HG02588 (cell line): ENCODE results near the gene MBOAT7.

Experiments used
- ATAC-seq: cut with Tn5 transposase; IDR thresholded peaks from one replicate; pipeline ENCODE4 v1.9.1; 2021; ENCODE audit warnings: mild to moderate bottlenecking, moderate library complexity; ENCODE audit not compliant: unreplicated experiment

Gene MBOAT7

DNA sequence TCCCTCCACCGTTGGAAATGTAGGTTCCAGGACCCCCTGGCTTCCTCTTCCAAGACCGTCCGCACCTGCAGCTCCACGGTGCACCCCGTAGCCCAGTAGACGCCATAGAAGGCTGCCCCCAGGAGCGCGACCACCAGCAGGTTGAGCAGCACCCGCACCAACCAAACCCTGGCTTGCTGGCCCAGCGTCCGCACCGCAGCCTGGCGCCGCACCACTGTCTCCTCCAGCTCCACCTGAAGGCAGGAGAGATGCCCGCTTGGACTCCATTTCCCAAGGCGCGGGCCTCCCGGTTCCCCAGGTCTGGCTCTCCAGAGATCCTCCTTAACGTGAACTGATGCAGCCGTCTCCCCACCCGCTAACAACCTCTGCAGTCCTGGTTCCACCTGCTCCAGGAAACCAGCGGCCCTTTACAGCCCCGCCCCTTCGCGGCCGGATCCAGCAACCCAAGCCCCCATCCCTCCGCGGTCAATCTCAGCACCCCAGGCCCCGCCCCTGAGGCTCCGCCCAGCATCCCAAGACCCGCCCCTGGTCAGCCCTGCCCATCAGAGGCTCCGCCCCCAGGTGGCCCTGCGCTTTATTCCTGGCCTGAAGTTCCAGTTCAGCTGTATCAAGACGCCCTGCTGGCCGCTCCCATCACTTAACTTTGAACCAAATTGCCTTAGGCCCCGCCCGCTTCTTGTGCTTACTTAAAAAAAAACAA lies 24.9 kb downstream of the MBOAT7 start:
- no peak for ATAC-seq

GRCh38 chr19:54162884-54163283 lies 26.5 kb downstream of the MBOAT7 start:
- no peak for ATAC-seq

DNA sequence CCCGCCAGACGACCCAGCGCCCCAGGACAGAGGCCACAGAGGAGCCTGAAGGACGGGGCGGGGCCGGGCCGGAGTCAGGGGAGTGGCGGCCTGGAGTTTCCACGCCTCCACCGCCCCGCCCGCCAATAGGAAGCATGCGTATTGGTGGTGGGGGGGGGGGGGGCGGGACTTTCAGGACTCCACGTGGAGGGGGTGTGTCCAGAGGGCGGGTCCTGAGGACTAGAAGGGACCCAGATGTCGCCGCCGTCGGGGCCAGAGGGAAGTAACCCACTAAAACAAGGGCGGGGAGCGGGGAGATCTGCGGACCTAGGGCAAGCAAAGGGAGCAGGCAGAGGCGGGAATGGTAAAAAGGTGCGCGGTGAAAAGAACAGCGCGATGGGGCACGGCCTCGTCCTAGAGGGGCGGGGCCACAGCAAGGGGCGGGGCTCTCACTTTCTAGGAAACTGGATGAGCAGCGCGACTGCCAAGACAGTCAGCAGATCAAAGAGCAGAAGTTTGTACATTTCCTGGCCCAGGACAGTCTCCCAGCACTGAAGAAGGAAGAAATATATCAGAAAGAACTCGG lies 27.1 kb downstream of the MBOAT7 start:
- ATAC-seq: no peak

DNA sequence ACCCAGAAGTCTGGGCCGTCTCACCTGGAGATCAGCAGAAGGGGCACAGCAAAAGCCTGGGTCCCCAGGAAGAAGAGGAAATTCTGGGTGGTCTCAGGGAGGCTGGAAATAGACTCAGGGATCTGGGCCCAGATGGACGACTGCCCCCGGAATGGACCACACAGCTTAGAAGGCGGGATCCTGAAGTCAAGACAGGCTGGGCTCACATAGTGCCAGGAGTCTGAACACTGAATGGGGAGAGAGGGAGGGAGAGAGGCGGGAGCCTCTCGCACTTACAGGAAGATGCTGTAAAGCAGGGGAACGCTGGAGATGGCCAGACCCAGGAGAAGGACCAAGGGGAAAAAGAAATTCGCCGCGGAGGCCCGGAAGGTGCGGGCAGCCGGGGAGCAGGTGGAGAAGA lies 28.5 kb downstream of the MBOAT7 start:
- no peak for ATAC-seq

- ATAC-seq: no peak
Measured at GRCh38 chr19:54160182-54160811, 29.1 kb downstream of the MBOAT7 start.

DNA sequence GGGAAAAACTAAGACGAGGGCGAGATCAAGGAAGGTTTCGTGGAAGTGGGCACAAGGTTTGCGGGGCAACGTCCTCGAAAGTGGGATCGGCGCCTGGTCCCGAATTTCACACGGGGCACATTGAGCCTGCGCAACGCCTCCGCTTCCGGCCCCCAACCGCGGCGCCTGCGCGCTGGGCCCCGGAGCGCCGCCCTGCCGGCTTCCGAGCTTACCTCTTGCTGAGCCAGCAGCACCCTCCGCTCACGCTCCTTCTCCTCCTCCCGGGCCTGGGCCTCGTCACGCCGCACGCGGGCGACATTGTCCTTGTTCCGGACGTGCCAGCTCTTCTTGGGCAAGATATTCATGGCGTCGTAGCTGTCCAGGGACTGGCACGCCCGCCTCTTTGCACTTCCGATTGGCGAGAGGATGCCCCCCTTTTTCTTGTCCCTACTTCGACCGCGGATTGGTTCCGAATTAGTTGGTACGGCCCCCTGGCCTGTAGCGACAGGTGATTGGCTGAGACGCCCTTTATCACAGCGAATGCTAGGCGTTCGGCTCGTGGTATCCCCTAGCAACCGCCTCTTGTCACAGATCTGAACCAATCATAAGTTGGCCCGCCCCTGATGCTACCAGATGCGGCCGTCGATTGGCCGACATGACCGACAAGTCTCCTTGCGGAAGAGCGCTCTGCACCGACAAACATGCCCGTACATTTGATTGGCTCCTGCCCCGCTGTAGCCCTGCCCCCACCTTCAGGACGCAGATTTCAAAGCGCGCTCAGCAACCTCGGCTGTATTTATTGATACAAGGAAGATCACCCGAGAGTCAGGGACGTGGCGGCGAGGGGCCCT lies 29.8 kb downstream of the MBOAT7 start, which contains the start of gene LENG1:
LENG1 (minus strand) TSS at position 370 of the 830 bp plus-strand sequence; CDS start at position 344, 26 bp downstream.
- peak; percentile 86 for ATAC-seq

GRCh38 chr19:54158812-54159351 lies 30.5 kb downstream of the MBOAT7 start:
- no peak for ATAC-seq

GRCh38 chr19:54156953-54157352 lies 32.4 kb downstream of the MBOAT7 start:
- ATAC-seq: no peak

GRCh38 chr19:54156490-54156889 lies 32.9 kb downstream of the MBOAT7 start:
- no peak for ATAC-seq

DNA sequence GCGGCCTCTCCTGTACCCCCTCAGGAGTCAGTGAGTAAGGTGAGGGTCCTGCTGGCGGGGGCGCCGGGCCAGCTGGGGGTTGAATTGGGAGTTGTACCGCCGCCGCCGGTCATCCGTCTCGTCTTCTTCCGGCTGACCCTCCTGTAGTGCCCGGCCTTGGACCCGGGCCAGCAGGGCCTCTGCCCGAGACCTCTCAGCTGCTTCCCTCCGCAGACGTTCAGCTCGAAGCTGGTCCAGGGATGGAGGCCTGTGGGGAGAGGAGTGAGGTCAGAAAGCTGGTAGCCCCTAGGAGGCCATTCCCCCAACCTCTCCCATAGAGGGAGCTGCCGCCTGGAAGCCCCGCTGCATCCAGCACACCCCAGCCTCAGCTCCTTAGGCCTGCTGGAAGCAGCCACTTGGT lies 33.7 kb downstream of the MBOAT7 start:
- ATAC-seq: no peak

DNA sequence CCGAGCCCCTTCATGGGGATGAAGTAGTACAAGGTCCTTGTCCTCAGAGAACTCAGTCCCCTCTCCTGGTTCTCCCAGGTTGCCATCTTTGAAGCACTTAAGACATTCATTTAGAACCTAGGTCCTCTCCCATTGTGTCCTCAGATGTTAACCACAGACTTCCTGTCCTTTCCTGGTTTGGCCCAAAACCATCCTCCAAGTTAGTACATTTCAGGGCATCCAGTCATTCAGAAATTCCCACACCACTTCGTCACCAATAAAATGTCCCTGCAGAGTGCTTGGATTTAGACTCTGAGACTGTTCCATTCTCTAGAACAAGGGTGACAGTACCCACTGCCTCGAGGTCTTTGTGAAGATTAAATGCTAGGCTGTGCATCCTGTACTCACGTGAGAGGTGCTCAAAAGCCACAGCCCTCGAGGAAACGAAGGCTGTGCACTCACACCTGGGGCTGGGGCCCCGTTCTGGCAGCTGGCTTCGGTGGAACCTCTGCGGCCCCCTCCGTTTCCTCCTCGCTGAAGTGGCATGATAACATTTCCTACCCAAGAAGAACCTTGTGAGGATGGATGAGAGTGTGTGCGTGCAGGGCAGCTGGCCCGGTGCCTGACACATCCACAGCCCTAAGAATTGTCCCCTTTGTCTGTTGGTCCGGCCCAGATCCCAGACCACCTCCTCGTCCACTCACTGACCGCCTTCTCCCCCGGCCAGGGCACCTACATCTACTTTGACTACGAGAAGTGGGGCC lies 34.6 kb downstream of the MBOAT7 start:
- ATAC-seq: no peak

GRCh38 chr19:54153731-54154326 lies 35.6 kb downstream of the MBOAT7 start:
- ATAC-seq: no peak

DNA sequence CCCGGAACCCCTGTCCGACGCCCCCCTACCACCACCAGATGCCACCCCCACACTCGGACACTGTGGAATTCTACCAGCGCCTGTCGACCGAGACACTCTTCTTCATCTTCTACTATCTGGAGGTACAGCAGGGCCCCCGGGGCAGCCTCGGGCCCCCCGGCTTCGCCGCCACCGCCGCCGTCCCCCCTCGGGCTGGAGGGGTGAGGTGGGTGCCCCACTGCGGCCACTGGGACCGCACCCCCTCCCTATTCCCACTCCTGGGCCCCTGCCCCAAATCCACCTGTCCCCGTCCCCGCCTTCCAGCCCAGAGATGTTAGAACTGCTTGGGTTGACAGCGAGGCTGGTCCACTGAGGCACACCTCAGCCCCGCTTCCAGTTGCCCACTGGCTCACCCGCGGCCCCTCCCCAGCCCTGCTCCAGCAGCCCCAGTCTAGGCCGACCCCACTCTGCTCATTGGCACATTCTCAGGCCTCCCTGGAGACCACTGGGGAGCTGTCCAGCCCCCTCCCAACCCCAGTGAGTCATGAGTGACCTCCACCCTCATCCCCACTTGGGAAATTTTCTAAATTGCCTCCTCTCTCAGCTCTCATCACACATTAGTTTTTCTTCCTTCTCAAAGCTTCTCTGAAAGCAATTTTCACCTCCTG lies 36.4 kb downstream of the MBOAT7 start:
- ATAC-seq: no peak

DNA sequence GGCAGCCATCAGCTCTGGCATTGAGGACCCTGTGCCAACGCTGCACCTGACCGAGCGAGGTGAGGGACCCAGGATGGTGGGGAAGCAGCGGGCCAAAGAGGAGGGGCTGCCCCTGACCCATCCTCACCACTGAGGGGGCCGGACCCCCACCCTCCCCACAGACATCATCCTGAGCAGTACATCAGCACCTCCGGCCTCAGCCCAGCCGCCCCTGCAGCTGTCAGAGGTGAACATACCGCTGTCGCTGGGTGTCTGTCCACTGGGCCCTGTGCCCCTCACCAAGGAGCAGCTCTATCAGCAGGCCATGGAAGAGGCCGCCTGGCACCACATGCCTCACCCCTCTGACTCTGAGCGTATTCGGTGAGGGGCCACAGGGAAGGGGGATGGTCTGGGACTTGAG lies 37.1 kb downstream of the MBOAT7 start:
- no peak for ATAC-seq

DNA sequence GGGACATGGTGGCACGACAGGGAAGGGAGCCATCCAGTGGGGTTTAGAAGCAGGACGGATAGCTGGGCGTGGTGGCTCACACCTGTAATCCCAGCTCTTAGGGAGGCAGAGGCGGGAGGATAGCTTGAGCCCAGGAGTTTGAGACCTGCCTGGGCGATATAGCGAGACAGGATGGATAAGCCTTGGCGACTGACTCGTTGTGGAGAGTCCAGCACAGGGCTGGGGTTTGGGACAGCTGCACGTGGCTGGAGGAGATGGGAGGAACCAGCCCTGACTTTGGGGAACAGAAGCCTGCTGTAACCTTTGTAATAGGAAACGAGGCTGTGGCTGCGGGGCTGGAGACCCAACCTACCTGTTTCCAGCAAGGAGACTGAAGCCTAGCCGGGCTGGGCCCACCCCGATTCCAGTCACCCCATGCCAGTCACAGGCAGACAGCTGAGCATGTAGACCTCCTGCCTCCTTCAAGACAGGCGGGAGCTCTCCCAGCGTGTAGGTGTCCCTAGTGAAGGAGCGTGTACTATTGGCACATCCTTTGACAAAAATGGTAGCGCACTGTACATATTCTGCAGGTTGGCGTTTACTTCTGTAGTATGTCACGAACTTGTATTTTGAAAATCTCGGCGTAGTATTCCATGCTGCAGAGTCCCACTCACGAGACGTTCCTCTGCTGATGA lies 37.9 kb downstream of the MBOAT7 start:
- no peak for ATAC-seq

DNA sequence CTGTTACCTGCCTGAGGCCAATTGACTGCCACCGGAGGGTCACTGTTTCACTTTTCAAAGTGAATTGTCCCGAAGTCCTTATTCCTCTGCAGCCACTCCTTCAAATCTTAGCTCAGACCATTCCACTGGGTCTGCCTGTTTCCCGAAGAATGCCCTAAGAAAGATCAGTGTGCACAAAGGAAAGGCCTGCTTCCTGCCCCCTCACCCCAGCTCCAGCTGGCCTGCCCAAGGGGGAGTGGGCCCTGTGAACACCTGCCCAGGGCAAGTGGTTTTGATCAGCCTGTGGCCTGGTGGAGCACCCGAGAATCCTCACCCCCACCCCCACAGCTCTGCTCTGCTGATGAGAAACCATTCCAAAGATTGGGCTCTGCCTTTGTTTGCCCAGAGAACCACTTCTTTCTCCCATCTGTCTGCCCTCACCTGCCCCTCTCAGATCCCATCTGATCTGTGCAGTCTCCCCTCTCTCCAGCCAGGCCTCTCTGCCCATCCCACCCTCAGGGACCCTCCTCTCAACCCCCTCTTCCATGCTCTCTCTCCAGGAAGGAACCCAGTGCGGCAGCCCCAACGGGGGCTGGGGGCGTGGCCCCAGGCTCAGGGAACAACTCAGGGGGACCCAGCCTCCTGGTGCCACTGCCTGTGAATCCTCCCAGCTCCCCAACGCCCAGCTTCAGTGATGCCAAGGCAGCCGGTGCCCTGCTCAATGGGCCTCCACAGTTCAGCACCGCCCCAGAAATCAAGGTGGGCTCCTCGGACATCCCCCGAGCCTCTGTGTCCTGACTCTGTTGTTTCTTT lies 40.2 kb downstream of the MBOAT7 start:
- ATAC-seq: no peak

DNA sequence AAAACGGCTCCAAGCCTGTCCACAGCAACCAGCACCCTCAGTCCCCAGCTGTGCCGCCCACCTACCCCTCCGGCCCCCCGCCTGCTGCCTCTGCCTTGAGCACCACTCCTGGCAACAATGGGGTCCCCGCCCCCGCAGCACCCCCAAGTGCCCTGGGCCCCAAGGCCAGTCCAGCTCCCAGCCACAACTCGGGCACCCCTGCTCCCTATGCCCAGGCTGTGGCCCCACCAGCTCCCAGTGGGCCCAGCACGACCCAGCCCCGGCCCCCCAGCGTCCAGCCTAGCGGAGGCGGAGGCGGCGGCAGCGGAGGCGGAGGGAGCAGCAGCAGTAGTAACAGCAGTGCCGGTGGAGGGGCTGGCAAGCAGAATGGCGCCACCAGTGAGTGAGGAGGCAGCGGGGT lies 41.2 kb downstream of the MBOAT7 start:
- ATAC-seq: no peak

GRCh38 chr19:54147676-54148075 lies 41.7 kb downstream of the MBOAT7 start:
- no peak for ATAC-seq
